Activated naive CD4-positive, alpha-beta T cell treated with anti-CD3 and anti-CD28 coated beads, Interleukin-2, amount 50 U/mL, for 24 hours (primary cell): ENCODE results near the gene PACS2.

ENCODE experiments used
- H3K27ac Mint-ChIP-seq: one replicate; pipeline ENCODE4 v1.8.0; 2021; ENCODE audit warnings: mild to moderate bottlenecking, mixed read lengths
- H3K27me3 Mint-ChIP-seq: one replicate; pipeline ENCODE4 v1.8.0; 2021; ENCODE audit warnings: mixed read lengths
- H3K36me3 Mint-ChIP-seq: one replicate; pipeline ENCODE4 v1.8.0; 2021; ENCODE audit warnings: mixed read lengths
- H3K4me1 Mint-ChIP-seq: one replicate; pipeline ENCODE4 v1.8.0; 2021; ENCODE audit warnings: mixed read lengths
- H3K4me3 Mint-ChIP-seq: one replicate; pipeline ENCODE4 v1.8.0; 2021; ENCODE audit warnings: mild to moderate bottlenecking, mixed read lengths
- H3K9me3 Mint-ChIP-seq: one replicate; pipeline ENCODE4 v1.8.0; 2021; ENCODE audit warnings: mixed read lengths

PACS2 gene

DNA sequence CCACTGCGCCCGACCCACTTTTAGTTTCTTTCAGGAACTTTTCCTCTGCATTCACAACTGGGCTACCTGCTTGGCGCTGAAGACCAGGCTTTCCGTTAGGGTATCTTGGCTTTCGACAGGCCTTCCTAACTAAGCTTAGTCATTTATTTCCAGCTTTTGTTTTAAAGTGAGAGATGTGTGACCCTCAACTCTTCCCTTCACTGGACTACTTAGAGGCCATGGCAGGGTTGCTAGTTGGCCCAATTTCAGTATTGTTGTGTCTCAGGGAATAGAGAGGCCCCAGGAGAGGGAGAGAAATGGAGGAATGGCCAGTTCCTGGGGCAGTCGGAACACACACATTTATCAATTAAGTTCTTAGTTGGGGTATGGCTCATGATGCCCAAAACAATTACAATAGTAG, 115.5 kb downstream of the PACS2 start:
- Mint-ChIP-seq H3K27me3 (no peaks in the 10 kb centered on the region), H3K27ac (no peak overlapping the region), H3K36me3 (peaks cover 10% of the 10 kb centered on the region), H3K4me3 (no peak overlapping the region), H3K9me3 (no peaks in the 10 kb centered on the region), H3K4me1 (peaks cover 19% of the 10 kb centered on the region)

- Mint-ChIP-seq H3K4me3 (no peak overlapping the region), H3K9me3 (no peaks in the 10 kb centered on the region), H3K27ac (no peak overlapping the region), H3K27me3 (no peaks in the 10 kb centered on the region), H3K4me1 (peaks cover 24% of the 10 kb centered on the region), H3K36me3 (peaks cover 10% of the 10 kb centered on the region)
Observed at GRCh38 chr14:105430565-105430964, 116.0 kb downstream of the PACS2 start.

- Mint-ChIP-seq H3K36me3 (peaks cover 11% of the 10 kb centered on the region), H3K27ac (no peak overlapping the region)
Observed at GRCh38 chr14:105431256-105431655, 116.7 kb downstream of the PACS2 start.

DNA sequence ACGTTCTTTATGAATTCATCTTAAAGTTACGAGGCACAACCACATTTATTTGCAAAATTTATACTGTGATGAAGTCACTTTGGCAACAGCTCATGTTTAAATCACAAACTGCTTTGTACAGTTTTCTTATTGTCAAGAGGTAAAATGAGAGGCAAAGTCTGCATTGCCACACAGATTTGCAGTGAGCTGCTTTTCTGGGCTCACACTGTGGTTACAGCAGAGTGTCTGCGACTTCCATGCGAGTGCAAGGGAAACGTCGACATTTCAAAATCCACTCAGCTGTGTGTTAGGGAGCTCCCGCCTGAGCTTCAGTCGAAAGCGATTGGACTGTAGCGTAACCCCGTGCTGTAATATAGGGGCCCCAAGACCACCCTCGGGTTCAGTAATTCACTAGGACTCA, 118.1 kb downstream of the PACS2 start:
- H3K36me3 Mint-ChIP-seq = peaks cover 7% of the 10 kb centered on the region
- H3K9me3 Mint-ChIP-seq = no peaks in the 10 kb centered on the region
- no peak overlapping the region for H3K27ac Mint-ChIP-seq
- no peaks in the 10 kb centered on the region for H3K27me3 Mint-ChIP-seq
- no peak overlapping the region for H3K4me3 Mint-ChIP-seq
- peaks cover 26% of the 10 kb centered on the region for H3K4me1 Mint-ChIP-seq

More at GRCh38 chr14:105431256-105431655, 116.7 kb downstream of the PACS2 start:
- H3K4me3 Mint-ChIP-seq = no peak overlapping the region
- H3K27me3 Mint-ChIP-seq = no peaks in the 10 kb centered on the region
- H3K9me3 Mint-ChIP-seq = no peaks in the 10 kb centered on the region
- peaks cover 31% of the 10 kb centered on the region for H3K4me1 Mint-ChIP-seq

DNA sequence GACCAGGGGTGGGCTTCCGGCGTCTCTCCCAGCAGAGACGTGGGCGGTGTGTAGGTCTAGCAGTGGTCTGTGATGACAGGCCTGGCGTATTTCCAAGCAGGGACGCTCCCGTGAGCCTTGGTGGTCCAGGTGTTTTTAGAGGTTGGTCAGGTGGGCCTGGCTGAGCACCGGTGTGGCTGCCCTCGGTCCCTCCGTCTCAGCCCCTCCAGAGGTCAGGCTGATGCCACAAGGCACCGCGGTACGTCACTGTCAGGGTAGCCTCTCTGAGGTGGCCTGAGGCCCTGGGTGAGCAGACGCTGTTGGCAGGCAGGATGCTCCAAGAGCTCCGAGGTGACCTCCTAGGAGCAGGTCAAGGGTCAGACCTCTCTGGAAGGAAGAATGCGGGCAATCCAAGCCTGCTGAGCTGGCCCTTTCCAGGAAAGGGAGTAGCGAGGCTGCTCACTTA, 118.6 kb downstream of the PACS2 start:
- Mint-ChIP-seq H3K4me1 (peaks cover 23% of the 10 kb centered on the region), H3K9me3 (no peaks in the 10 kb centered on the region), H3K27ac (no peak overlapping the region), H3K36me3 (peaks cover 5% of the 10 kb centered on the region), H3K27me3 (no peaks in the 10 kb centered on the region), H3K4me3 (no peak overlapping the region)

DNA sequence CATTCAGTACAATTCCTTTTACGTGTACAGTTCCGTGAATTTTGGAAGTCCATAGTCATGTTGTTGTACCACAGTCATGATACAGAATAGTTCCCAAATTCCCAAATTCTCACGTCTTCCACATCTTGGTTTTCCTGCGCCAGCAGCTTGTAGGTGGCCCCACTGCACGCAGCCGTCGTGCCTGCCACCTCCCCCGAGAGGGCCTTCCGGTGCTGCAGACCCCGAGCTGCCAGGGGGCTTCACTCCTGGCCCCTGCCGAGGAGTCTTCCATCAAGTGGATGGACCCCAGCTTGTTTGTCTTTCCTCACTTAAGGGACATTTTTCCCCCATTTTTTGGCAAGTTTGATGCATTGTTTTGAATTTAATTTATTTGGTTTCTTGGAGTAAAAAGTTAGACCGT, 121.9 kb downstream of the PACS2 start:
- H3K9me3 Mint-ChIP-seq = no peaks in the 10 kb centered on the region
- H3K4me1 Mint-ChIP-seq = peaks cover 22% of the 10 kb centered on the region
- H3K4me3 Mint-ChIP-seq = no peak overlapping the region
- no peak overlapping the region for H3K27ac Mint-ChIP-seq
- H3K27me3 Mint-ChIP-seq = no peaks in the 10 kb centered on the region
- H3K36me3 Mint-ChIP-seq = peaks cover 1% of the 10 kb centered on the region

GRCh38 chr14:105436891-105437722, 122.6 kb downstream of the PACS2 start:
- Mint-ChIP-seq H3K4me1 (peaks cover 22% of the 10 kb centered on the region), H3K9me3 (no peaks in the 10 kb centered on the region), H3K27me3 (no peaks in the 10 kb centered on the region), H3K27ac (no peak overlapping the region), H3K4me3 (no peak overlapping the region), H3K36me3 (peaks cover 3% of the 10 kb centered on the region)

DNA sequence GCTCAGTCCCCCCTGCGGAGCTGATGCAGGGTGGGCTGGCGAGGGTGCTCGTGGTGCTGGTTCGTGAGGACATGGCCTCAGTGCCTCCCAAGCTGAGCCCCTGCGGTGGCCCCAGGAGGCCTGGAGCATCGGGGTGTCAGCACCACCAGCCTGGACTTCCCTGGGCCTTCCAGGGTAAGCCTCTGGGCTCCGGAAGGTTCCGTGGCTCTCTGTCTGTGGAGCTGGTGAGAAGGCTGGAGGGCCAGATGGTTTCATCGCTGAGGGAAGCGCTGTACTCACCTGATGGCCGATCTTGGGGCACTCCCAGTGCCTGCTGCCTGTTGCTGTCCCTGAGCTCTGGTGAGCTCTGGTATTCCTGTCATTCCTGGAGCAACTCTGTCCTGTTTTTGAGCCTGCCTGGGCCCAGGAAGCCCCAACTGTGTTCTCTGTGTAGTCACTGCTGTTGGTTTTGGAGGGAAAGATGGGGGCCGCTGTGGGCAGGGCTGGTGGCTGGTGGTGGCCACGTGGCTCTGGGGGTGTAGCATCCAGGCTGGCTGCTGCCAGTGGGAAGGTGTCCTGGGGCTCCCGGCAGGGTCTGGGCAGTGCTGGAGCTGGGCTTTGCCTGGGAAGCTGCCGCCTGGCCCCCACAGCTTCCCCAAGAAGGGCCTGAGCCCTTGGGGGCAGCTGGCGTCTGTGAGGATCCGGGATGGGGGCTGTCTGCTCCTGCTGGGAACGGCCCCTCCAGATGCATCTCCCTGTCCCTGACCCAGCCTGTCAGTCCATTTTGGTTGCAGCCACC, 123.4 kb downstream of the PACS2 start:
- Mint-ChIP-seq H3K4me3 (no peak overlapping the region), H3K27me3 (no peaks in the 10 kb centered on the region), H3K27ac (no peak overlapping the region), H3K36me3 (peaks cover 3% of the 10 kb centered on the region), H3K9me3 (no peaks in the 10 kb centered on the region), H3K4me1 (peaks cover 22% of the 10 kb centered on the region)

DNA sequence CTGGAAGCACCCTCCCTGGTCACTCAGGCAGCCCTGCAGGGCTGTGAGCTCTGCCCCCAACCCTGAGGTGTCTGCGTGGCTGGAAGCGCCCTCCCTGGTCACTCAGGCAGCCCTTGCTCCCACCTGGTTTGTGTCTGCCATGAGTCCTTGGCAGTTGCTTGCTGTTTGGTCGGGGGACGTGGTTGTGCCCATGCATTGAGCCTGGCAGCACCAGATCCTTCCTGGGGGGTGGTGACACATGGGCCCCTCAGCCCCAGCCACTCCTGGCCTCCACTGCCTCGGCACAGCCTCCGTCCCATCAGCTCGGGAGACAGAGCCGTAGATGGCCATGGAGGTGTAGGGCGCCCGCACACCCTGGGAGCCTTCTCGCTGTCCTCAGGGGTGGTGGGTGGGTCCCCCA, 124.6 kb downstream of the PACS2 start:
- peaks cover 18% of the 10 kb centered on the region for H3K4me1 Mint-ChIP-seq
- H3K36me3 Mint-ChIP-seq = peaks cover 3% of the 10 kb centered on the region
- no peak overlapping the region for H3K4me3 Mint-ChIP-seq
- H3K9me3 Mint-ChIP-seq = no peaks in the 10 kb centered on the region
- H3K27ac Mint-ChIP-seq = no peak overlapping the region
- H3K27me3 Mint-ChIP-seq = no peaks in the 10 kb centered on the region

- Mint-ChIP-seq H3K36me3 (peaks cover 3% of the 10 kb centered on the region), H3K4me1 (peaks cover 15% of the 10 kb centered on the region), H3K27ac (no peak overlapping the region), H3K9me3 (no peaks in the 10 kb centered on the region), H3K27me3 (no peaks in the 10 kb centered on the region), H3K4me3 (no peak overlapping the region)
Observed at GRCh38 chr14:105439710-105440553, 125.4 kb downstream of the PACS2 start.

DNA sequence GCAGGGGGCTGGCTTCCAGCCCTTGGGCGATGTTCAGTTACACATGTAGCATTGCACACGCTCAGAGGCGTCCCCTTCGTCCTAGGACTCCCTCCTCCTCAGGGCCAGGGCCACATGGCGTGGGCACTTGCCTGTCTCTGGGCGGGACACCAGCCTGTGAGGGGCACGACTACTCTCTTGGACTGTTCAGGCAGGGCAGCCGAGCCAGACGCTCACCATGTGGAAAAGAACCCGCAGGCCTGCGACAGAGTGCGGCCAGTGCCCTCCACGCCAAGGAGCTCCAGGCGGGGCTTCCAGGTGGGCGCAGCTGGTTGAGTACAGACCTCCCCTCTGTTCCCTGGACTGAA, 126.0 kb downstream of the PACS2 start:
- Mint-ChIP-seq H3K36me3 (peaks cover 3% of the 10 kb centered on the region), H3K27me3 (no peaks in the 10 kb centered on the region), H3K27ac (no peak overlapping the region), H3K4me3 (no peak overlapping the region), H3K9me3 (no peaks in the 10 kb centered on the region), H3K4me1 (peaks cover 9% of the 10 kb centered on the region)

GRCh38 chr14:105440992-105441391, 126.4 kb downstream of the PACS2 start:
- no peaks in the 10 kb centered on the region for H3K27me3 Mint-ChIP-seq
- no peaks in the 10 kb centered on the region for H3K9me3 Mint-ChIP-seq
- no peak overlapping the region for H3K27ac Mint-ChIP-seq
- peaks cover 3% of the 10 kb centered on the region for H3K36me3 Mint-ChIP-seq
- no peak overlapping the region for H3K4me3 Mint-ChIP-seq
- H3K4me1 Mint-ChIP-seq = peaks cover 4% of the 10 kb centered on the region

DNA sequence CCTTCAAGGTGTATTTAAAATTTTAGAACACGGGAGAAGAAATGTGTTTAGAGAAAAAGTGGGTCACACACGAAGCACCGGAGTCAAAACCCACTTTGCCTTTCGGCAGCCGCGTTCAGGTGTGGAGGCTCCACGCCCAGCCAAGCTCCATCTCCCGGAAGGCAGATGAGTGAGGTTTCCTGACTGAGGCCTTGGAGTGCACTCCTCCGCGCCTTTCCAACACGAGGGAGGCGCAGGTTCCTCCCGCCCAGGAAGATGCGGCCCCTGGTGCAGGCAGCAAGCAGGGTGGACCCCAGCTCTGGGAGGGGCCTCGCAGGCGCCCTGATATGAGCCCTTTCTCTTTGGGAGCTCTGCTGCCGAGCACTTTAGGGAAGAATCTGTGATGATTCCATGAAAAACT, 127.6 kb downstream of the PACS2 start:
- Mint-ChIP-seq H3K27ac (no peak overlapping the region), H3K4me1 (no peaks in the 10 kb centered on the region), H3K27me3 (no peaks in the 10 kb centered on the region), H3K4me3 (no peak overlapping the region), H3K36me3 (peaks cover 2% of the 10 kb centered on the region), H3K9me3 (no peaks in the 10 kb centered on the region)

DNA sequence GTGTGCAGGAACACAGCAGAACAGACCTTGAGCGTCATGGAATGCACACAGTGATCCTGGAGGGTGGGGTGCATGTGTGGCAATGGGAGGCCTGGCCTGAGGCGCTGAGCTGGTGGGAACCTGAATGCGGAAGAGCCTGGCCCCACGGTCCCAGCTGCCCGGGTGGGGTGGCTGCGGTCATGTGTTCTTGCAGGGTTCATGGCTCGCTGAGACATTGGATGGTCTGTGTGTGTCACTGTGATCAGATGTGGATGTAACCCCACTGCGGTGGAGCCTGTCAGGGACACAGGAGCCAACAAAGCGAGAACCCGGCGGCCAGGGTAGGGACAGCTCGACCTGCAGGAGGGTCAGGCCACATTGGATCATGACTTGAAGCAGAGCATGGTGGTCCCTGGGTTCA, 128.3 kb downstream of the PACS2 start:
- Mint-ChIP-seq H3K9me3 (no peaks in the 10 kb centered on the region), H3K36me3 (peaks cover 2% of the 10 kb centered on the region), H3K4me3 (no peak overlapping the region), H3K27ac (no peak overlapping the region), H3K4me1 (no peaks in the 10 kb centered on the region), H3K27me3 (no peaks in the 10 kb centered on the region)

DNA sequence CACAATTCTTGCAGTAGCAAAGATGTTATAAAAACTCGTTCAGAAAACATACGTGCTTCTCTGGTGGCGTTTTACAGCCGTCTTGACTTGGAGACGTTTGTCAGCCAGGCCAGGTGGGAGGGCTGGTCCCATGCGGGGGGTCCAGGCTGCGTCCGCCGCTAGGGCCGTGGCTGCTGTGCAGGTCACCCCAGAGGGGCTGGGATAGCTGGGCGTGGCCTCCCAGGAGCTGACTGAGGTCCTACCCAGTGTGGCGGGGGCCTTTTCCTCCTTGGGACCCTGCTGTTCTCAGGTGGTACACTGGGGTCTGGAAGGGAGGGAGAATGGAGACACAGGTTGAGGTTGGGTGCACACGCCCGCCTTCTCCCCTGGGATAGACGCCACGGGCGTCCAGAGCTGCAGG, 130.3 kb downstream of the PACS2 start:
- H3K36me3 Mint-ChIP-seq = peaks cover 2% of the 10 kb centered on the region

More for the DNA sequence above, 130.3 kb downstream of the PACS2 start:
- Mint-ChIP-seq H3K27ac (no peak overlapping the region), H3K4me1 (no peaks in the 10 kb centered on the region), H3K4me3 (no peak overlapping the region), H3K9me3 (no peaks in the 10 kb centered on the region), H3K27me3 (no peaks in the 10 kb centered on the region)
